Measurements from ENCODE around the gene WSCD1. TPM values are rescaled to one million over a fixed set of nuclear protein-coding genes. Genes with fewer than 3 reads are reported as not detected.

The WSCD1 gene
- total and polyA plus RNA-seq, 12 donors = 2.5 to 13.8 (median 4.2) TPM

DNA sequence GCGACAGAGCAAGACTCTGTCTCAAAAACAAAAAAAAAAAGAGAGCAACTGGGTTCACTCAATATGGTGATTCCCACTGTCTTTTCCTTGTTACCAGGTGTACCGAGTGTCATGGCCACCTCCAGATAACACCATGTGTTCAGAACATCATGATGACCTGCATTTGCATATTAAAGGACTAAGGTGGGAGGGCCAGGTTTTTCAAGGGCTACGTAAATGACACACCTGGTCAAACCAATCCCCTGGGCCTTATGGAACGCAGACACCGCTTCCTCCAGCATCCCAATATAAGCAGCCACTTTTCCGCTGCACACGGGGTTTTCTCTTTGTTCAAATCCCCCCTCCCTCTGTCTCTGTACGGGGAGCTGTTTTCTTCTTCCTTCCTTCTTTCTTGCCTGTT, 29.3 kb downstream of the WSCD1 start:
- WGBS, 2 donors = 85 to 87% methylated on average over 8 of the region's 8 CpGs
- intact Hi-C loops (cut with DNase I) = loop anchor here in 3 of 10 donors (5.0 to 10.0 kb wide), 3 partner anchors 55 to 228 kb away; no protein-coding TSS in a partner anchor
- ATAC-seq (no peak), DNase-seq (no peak)
- peak overlapping the region in 9 of 10 donors; percentile 31 to 81 (median 73) for H3K27ac ChIP-seq
- no peak overlapping the region for H3K4me3 ChIP-seq
- TF ChIP-seq, protein P1, sequence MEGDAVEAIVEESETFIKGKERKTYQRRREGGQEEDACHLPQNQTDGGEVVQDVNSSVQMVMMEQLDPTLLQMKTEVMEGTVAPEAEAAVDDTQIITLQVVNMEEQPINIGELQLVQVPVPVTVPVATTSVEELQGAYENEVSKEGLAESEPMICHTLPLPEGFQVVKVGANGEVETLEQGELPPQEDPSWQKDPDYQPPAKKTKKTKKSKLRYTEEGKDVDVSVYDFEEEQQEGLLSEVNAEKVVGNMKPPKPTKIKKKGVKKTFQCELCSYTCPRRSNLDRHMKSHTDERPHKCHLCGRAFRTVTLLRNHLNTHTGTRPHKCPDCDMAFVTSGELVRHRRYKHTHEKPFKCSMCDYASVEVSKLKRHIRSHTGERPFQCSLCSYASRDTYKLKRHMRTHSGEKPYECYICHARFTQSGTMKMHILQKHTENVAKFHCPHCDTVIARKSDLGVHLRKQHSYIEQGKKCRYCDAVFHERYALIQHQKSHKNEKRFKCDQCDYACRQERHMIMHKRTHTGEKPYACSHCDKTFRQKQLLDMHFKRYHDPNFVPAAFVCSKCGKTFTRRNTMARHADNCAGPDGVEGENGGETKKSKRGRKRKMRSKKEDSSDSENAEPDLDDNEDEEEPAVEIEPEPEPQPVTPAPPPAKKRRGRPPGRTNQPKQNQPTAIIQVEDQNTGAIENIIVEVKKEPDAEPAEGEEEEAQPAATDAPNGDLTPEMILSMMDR (IDR thresholded peaks at IDR 0.05) = no peak
- H3K9me3 ChIP-seq = no peaks in the 10 kb centered on the region
- peaks cover 0 to 32% (median 11%) of the 10 kb centered on the region in 9 donors for H3K4me1 ChIP-seq
- H3K27me3 ChIP-seq = no peaks in the 10 kb centered on the region
- H3K36me3 ChIP-seq = no peaks in the 10 kb centered on the region

DNA sequence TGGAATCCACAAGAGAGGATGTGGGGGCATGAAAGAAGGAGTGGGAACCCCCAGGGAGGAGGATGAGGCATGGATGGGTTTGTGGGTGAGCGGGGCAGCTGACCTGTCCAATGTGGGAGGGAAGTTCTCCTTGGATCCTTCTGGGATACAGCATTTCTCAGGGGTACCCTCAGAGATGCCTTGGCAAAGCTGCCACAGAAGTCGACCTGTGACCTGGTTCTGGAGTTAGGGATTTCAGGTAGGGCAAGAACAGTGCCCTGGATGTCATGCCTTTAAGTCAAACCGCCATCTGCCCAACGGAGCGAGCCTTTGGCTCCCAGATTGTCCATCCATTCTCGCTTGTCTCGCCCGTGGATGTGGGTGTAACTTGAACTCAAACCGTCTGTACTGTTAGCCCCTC, 30.0 kb downstream of the WSCD1 start:
- H3K4me3 ChIP-seq = no peak overlapping the region
- intact Hi-C loops (cut with DNase I) = no loop called here
- WGBS, 2 donors = 93 to 96% methylated on average over 9 of the region's 9 CpGs
- ATAC-seq = no peak
- TF ChIP-seq, protein P1 (IDR thresholded peaks at IDR 0.05) = no peak
- peak overlapping the region in 1 of 10 donors; percentile 10 for H3K27ac ChIP-seq
- H3K27me3 ChIP-seq = no peaks in the 10 kb centered on the region
- DNase-seq = no peak
- no peaks in the 10 kb centered on the region for H3K36me3 ChIP-seq
- peaks cover 0 to 32% (median 11%) of the 10 kb centered on the region in 9 donors for H3K4me1 ChIP-seq
- H3K9me3 ChIP-seq = no peaks in the 10 kb centered on the region

DNA sequence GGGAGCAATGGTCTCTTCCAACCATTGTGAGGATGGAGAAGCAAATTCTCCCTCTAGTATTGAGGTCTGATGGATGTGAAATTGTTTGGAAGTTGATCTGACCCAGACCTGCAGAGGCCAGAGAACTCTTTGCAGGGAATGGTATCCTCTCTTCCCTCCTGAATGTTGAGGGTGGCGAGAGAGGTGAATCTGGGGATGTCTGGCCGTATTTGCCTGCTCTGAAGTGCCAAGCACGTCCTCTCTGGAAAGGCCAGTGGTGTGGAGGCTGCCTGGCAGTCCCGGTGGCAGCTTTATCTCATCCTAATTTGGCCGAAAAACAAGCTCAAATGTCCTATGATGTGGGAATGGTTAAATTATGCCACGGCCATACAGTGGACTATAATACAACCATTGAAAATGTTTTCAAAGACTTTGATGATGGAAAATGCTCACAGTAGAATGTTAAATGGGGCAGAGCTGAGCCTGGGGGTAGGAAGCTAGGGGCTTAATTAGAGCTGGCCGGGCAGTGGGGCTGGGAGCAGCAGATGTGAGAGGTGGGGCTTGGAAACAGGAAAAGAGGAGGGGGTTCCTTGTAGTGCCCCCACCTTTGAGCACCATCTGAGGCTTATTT, 30.8 kb downstream of the WSCD1 start:
- H3K27me3 ChIP-seq = peaks cover 0 to 5% (median 0%) of the 10 kb centered on the region in 7 donors
- no peaks in the 10 kb centered on the region for H3K36me3 ChIP-seq
- no peak overlapping the region for H3K4me3 ChIP-seq
- intact Hi-C loops (cut with DNase I) = no loop called here
- H3K9me3 ChIP-seq = peaks cover 0 to under 1% (median 0%) of the 10 kb centered on the region in 11 donors
- 81 to 85% methylated on average over 7 of the region's 7 CpGs for WGBS, 2 donors
- ATAC-seq = no peak
- TF ChIP-seq, protein P1 (IDR thresholded peaks at IDR 0.05) = no peak
- DNase-seq = no peak
- H3K4me1 ChIP-seq = peaks cover 0 to 32% (median 11%) of the 10 kb centered on the region in 9 donors
- H3K27ac ChIP-seq = no peak overlapping the region

DNA sequence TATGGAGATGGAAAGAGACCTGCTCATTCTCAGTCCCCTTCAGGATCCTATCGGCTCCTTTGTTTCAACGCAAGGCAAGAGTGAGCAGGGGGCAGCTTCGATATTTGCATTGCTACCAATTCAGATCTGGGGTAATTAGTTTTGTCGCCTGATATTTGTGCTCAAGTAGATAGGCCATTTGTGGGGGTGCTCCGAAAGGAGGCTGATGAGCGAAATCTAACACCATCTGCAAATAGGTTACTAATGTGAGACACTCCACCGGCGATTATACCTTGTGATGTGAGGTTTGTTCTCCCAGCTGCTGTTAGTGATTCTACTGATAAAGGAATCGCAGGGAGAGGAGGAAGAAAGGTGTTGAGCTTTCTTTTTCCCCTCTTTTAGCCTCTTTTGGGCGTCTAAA, 31.5 kb downstream of the WSCD1 start:
- TF ChIP-seq, protein P1 (IDR thresholded peaks at IDR 0.05) = no peak
- peaks cover 0 to 5% (median 0%) of the 10 kb centered on the region in 11 donors for H3K9me3 ChIP-seq
- 56 to 60% methylated on average over 10 of the region's 10 CpGs for WGBS, 2 donors
- peaks cover 0 to 32% (median 11%) of the 10 kb centered on the region in 9 donors for H3K4me1 ChIP-seq
- peaks cover 0 to 9% (median 0%) of the 10 kb centered on the region in 7 donors for H3K27me3 ChIP-seq
- intact Hi-C loops (cut with DNase I) = no loop called here
- H3K36me3 ChIP-seq = no peaks in the 10 kb centered on the region
- no peak overlapping the region for H3K4me3 ChIP-seq
- H3K27ac ChIP-seq = peak overlapping the region in 1 of 10 donors; percentile 23
- DNase-seq (no peak), ATAC-seq (no peak)

Data from heart right ventricle (tissue), 16 donors.